HEK293 (cell line): ENCODE data around the gene WNT1.
A peak's percentile ranks its signal among the peaks of the same experiment; 100 is the strongest.

Source experiments
- CTCF ChIP-seq: fragments of 450-650 bp; formaldehyde crosslinking; IDR thresholded peaks from 2 replicates; pipeline ENCODE4 v1.5.1; 2016; ENCODE audit warnings: missing biosample characterization, missing genetic modification characterization
- IKZF3 ChIP-seq: fragments of 450-650 bp; IDR thresholded peaks from 2 replicates; pipeline ENCODE4 v1.5.0; 2018; ENCODE audit warnings: missing biosample characterization, mild to moderate bottlenecking, missing genetic modification characterization, moderate library complexity
- KLF10 ChIP-seq: fragments of 450-650 bp; IDR thresholded peaks from 2 replicates; pipeline ENCODE4 v1.5.1; 2018; ENCODE audit warnings: missing biosample characterization, mild to moderate bottlenecking, missing genetic modification characterization
- KLF8 ChIP-seq: fragments of 450-650 bp; formaldehyde crosslinking; IDR thresholded peaks from 2 replicates; pipeline ENCODE4 v1.5.1; 2016; ENCODE audit warnings: missing biosample characterization, missing genetic modification characterization
- TCF7L2 ChIP-seq: IDR thresholded peaks from 2 replicates; pipeline ENCODE4 v1.6.1; 2011; ENCODE audit warnings: low read depth, mild to moderate bottlenecking, inconsistent platforms, low read length, moderate library complexity, borderline replicate concordance
- WT1 ChIP-seq: fragments of 450-650 bp; formaldehyde crosslinking; IDR thresholded peaks from 2 replicates; pipeline ENCODE4 v1.5.1; 2016; ENCODE audit warnings: missing biosample characterization, missing genetic modification characterization
- ZBTB8A ChIP-seq: fragments of 450-650 bp; formaldehyde crosslinking; IDR thresholded peaks from 2 replicates; pipeline ENCODE4 v1.5.1; 2016; ENCODE audit warnings: missing biosample characterization, missing genetic modification characterization
- ZNF138 ChIP-seq: fragments of 450-650 bp; formaldehyde crosslinking; IDR thresholded peaks from 2 replicates; pipeline ENCODE4 v1.5.1; 2016; ENCODE audit warnings: missing biosample characterization, missing genetic modification characterization, borderline replicate concordance
- ZNF341 ChIP-seq: fragments of 450-650 bp; formaldehyde crosslinking; IDR thresholded peaks from 2 replicates; pipeline ENCODE4; 2016; ENCODE audit warnings: low read depth, missing biosample characterization, missing genetic modification characterization
- ZNF362 ChIP-seq: fragments of 450-650 bp; formaldehyde crosslinking; IDR thresholded peaks from 2 replicates; pipeline ENCODE4 v1.5.1; 2016; ENCODE audit warnings: missing biosample characterization, missing genetic modification characterization
- ZNF501 ChIP-seq: fragments of 450-650 bp; formaldehyde crosslinking; IDR thresholded peaks from 2 replicates; pipeline ENCODE4 v1.5.1; 2016; ENCODE audit warnings: missing biosample characterization, missing genetic modification characterization
- ZNF518A ChIP-seq: fragments of 450-650 bp; formaldehyde crosslinking; conservative IDR thresholded peaks from 2 replicates; pipeline ENCODE4 v1.5.1; 2016; ENCODE audit warnings: low read depth, missing biosample characterization, missing genetic modification characterization
- ZNF521 ChIP-seq: fragments of 450-650 bp; formaldehyde crosslinking; IDR thresholded peaks from 2 replicates; pipeline ENCODE4 v1.5.1; 2017; ENCODE audit warnings: missing biosample characterization, mild to moderate bottlenecking, missing genetic modification characterization
- ZNF561 ChIP-seq: fragments of 450-650 bp; IDR thresholded peaks from 2 replicates; pipeline ENCODE4 v1.5.1; 2018; ENCODE audit warnings: missing biosample characterization, missing genetic modification characterization, borderline replicate concordance
- ZNF623 ChIP-seq: fragments of 450-650 bp; formaldehyde crosslinking; IDR thresholded peaks from 2 replicates; pipeline ENCODE4 v1.5.1; 2016; ENCODE audit warnings: missing biosample characterization, missing genetic modification characterization
- ZNF664 ChIP-seq: fragments of 450-650 bp; formaldehyde crosslinking; IDR thresholded peaks from 2 replicates; pipeline ENCODE4 v1.5.1; 2016; ENCODE audit warnings: missing biosample characterization, missing genetic modification characterization
- ZNF76 ChIP-seq: fragments of 450-650 bp; formaldehyde crosslinking; IDR thresholded peaks from 2 replicates; pipeline ENCODE4; 2016; ENCODE audit warnings: low read depth, missing biosample characterization, missing genetic modification characterization, borderline replicate concordance
- ZNF777 ChIP-seq: fragments of 450-650 bp; formaldehyde crosslinking; IDR thresholded peaks from 2 replicates; pipeline ENCODE4 v1.5.1; 2017; ENCODE audit warnings: missing biosample characterization, missing genetic modification characterization, borderline replicate concordance
- TF ChIP-seq, protein P1 (sequence below): fragments of 450-650 bp; IDR thresholded peaks from 2 replicates; pipeline ENCODE4 v1.5.1; 2018; ENCODE audit warnings: missing biosample characterization, mild to moderate bottlenecking, missing genetic modification characterization
- TF ChIP-seq, protein P2 (sequence below): fragments of 450-650 bp; formaldehyde crosslinking; IDR thresholded peaks from 2 replicates; pipeline ENCODE4 v1.5.1; 2016; ENCODE audit warnings: missing biosample characterization, missing genetic modification characterization
- TF ChIP-seq, protein P3 (sequence below): fragments of 450-650 bp; formaldehyde crosslinking; IDR thresholded peaks from 2 replicates; pipeline ENCODE4 v1.5.1; 2016; ENCODE audit warnings: missing biosample characterization, missing genetic modification characterization
- TF ChIP-seq, protein P4 (sequence below): fragments of 450-650 bp; formaldehyde crosslinking; IDR thresholded peaks from 2 replicates; pipeline ENCODE4 v1.5.1; 2016; ENCODE audit warnings: missing biosample characterization, missing genetic modification characterization

The WNT1 gene

DNA sequence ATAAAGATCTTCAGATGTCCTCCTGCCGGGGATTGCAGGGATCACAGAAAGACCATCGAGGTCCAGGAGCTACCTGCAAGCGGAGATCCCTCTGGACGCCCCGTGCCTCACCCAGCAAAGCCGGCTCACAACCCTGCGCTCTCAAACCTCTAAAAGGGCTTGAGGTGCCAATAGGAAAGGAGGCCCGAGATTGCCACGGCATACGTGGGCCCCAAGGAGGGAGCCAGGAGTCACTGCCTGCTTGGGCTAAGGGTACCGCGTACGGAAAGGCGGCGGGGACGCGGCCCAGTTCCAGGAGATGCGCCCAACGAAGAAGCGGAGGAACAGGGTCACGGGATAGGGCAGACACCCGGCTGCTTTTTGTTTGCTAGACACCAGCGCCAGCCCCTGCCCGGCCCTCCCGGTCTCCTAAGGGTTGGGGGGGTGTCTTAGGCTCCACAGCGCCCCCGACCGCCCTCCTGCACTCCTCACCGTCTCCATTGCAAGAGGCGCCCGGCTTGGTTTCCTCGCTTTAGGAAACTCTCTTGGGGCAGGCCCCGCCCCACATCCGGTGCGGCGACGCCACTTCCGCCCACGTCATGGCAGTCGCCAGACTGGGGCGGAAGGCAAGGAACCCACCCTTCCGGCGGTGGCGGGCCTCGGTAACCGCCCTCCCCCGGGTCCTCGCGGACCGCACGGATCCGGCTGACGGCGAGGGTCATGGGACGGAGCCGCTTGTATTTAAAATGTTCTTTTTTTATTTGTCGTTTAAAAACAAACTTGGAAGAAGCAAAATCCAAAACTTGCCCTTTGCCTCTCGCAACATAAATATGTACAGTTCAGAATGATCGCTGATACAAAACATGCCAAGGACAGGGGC, 40.4 kb downstream of the WNT1 start, which contains the start of gene PRKAG1 (continued):
- TF ChIP-seq, protein P1, sequence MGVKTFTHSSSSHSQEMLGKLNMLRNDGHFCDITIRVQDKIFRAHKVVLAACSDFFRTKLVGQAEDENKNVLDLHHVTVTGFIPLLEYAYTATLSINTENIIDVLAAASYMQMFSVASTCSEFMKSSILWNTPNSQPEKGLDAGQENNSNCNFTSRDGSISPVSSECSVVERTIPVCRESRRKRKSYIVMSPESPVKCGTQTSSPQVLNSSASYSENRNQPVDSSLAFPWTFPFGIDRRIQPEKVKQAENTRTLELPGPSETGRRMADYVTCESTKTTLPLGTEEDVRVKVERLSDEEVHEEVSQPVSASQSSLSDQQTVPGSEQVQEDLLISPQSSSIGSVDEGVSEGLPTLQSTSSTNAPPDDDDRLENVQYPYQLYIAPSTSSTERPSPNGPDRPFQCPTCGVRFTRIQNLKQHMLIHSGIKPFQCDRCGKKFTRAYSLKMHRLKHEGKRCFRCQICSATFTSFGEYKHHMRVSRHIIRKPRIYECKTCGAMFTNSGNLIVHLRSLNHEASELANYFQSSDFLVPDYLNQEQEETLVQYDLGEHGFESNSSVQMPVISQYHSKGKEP (tag by site-specific recombination): peak; percentile 22; the same call in 1 of the 2 replicates
- TF ChIP-seq ZNF362: no peak
- peak; percentile 69; the same call in 1 of the 2 replicates for TF ChIP-seq KLF10
- peak; percentile 85; the same call in 1 of the 2 replicates for TF ChIP-seq ZNF561 (tag by site-specific recombination)
- no peak for TF ChIP-seq ZNF138 (tag by site-specific recombination)
- no peak for TF ChIP-seq TCF7L2
- peak; percentile 23; the same call in 1 of the 2 replicates for TF ChIP-seq WT1
- TF ChIP-seq ZBTB8A (tag by site-specific recombination): peak; percentile 87
- TF ChIP-seq ZNF501 (tag by site-specific recombination): peak; percentile 83; the same call in 1 of the 2 replicates
- no peak for TF ChIP-seq ZNF623
- TF ChIP-seq, protein P2, sequence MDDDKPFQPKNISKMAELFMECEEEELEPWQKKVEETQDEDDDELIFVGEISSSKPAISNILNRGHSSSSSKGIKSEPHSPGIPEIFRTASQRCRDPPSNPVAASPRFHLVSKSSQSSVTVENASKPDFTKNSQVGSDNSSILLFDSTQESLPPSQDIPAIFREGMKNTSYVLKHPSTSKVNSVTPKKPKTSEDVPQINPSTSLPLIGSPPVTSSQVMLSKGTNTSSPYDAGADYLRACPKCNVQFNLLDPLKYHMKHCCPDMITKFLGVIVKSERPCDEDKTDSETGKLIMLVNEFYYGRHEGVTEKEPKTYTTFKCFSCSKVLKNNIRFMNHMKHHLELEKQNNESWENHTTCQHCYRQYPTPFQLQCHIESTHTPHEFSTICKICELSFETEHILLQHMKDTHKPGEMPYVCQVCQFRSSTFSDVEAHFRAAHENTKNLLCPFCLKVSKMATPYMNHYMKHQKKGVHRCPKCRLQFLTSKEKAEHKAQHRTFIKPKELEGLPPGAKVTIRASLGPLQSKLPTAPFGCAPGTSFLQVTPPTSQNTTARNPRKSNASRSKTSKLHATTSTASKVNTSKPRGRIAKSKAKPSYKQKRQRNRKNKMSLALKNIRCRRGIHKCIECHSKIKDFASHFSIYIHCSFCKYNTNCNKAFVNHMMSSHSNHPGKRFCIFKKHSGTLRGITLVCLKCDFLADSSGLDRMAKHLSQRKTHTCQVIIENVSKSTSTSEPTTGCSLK (tag by site-specific recombination): no peak
- no peak for TF ChIP-seq IKZF3 (tag by site-specific recombination)
- peak; percentile 86 for TF ChIP-seq ZNF518A (tag by site-specific recombination)
- TF ChIP-seq ZNF76 (tag by site-specific recombination): peak; percentile 37; the same call in 1 of the 2 replicates
- TF ChIP-seq, protein P3, sequence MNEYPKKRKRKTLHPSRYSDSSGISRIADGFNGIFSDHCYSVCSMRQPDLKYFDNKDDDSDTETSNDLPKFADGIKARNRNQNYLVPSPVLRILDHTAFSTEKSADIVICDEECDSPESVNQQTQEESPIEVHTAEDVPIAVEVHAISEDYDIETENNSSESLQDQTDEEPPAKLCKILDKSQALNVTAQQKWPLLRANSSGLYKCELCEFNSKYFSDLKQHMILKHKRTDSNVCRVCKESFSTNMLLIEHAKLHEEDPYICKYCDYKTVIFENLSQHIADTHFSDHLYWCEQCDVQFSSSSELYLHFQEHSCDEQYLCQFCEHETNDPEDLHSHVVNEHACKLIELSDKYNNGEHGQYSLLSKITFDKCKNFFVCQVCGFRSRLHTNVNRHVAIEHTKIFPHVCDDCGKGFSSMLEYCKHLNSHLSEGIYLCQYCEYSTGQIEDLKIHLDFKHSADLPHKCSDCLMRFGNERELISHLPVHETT (tag by site-specific recombination): no peak
- peak; percentile 85 for TF ChIP-seq KLF8 (tag by site-specific recombination)
- TF ChIP-seq ZNF521 (tag by site-specific recombination): no peak
- TF ChIP-seq ZNF341 (tag by site-specific recombination): 0 out of 2 replicates have a peak, but pooled peaks have one; percentile 38
- no peak for TF ChIP-seq ZNF664 (tag by site-specific recombination)
- TF ChIP-seq, protein P4, sequence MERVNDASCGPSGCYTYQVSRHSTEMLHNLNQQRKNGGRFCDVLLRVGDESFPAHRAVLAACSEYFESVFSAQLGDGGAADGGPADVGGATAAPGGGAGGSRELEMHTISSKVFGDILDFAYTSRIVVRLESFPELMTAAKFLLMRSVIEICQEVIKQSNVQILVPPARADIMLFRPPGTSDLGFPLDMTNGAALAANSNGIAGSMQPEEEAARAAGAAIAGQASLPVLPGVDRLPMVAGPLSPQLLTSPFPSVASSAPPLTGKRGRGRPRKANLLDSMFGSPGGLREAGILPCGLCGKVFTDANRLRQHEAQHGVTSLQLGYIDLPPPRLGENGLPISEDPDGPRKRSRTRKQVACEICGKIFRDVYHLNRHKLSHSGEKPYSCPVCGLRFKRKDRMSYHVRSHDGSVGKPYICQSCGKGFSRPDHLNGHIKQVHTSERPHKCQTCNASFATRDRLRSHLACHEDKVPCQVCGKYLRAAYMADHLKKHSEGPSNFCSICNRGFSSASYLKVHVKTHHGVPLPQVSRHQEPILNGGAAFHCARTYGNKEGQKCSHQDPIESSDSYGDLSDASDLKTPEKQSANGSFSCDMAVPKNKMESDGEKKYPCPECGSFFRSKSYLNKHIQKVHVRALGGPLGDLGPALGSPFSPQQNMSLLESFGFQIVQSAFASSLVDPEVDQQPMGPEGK: peak; percentile 95
- no peak for TF ChIP-seq ZNF777 (tag by site-specific recombination)
- TF ChIP-seq CTCF (tag by site-specific recombination): peak; percentile 91
